GM23248 (cell line): ENCODE results near the gene NCKAP1.

ENCODE experiments used
- EZH2 ChIP-seq: fragments of 200-600 bp; sonication (generic); IDR thresholded peaks from 2 replicates; pipeline ENCODE4 v1.6.1; 2018; ENCODE audit warnings: antibody characterized with exemption, mild to moderate bottlenecking; ENCODE audit not compliant: insufficient read depth, poor library complexity, severe bottlenecking
- EZH2phosphoT487 ChIP-seq: fragments of 200-600 bp; sonication (generic); IDR thresholded peaks from 2 replicates; pipeline ENCODE4 v1.6.1; 2018; ENCODE audit warnings: antibody characterized with exemption, moderate library complexity, mild to moderate bottlenecking, low read depth; ENCODE audit not compliant: insufficient read depth

- TF ChIP-seq EZH2phosphoT487 (no peak), EZH2 (no peak)
These were observed 37.4 kb downstream of the NCKAP1 start for GRCh38 chr2:183000846-183001245.
